GM04504 (cell line): ENCODE measurements around the gene MROH8.
"Not testable (repeated sequence)": the region's sequence is repeated elsewhere in the genome, so short reads cannot be mapped to it uniquely, and the experiment has no call there.

Experiments used
- DNase-seq: peaks from one replicate; pipeline ENCODE4 v3.0.0-alpha.2; 2012; ENCODE audit warnings: low read depth

The MROH8 gene

DNA sequence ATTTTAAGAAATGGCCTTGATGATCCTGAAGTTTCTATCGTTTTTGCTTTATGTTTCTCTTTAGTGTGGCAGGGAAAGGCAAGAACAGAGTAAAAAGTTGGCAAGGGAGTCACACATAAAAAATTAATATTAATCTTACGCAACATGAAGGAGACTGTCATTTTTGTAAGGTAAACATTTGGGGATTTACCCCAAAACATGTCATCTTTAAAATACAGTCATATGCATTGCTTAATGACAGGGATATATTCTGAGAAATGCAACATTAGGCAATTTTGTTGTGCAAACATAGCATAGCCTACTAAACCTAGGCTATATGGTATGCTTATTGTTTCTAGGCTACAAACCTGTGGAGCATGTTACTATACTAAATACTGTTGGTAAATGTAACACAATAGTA is 88.9 kb downstream of the MROH8 start:
- DNase-seq = no peak

GRCh38 chr20:37081717-37082289 is 97.5 kb downstream of the MROH8 start:
- no peak for DNase-seq

GRCh38 chr20:37077009-37077408 is 102.3 kb downstream of the MROH8 start:
- DNase-seq = no peak

DNA sequence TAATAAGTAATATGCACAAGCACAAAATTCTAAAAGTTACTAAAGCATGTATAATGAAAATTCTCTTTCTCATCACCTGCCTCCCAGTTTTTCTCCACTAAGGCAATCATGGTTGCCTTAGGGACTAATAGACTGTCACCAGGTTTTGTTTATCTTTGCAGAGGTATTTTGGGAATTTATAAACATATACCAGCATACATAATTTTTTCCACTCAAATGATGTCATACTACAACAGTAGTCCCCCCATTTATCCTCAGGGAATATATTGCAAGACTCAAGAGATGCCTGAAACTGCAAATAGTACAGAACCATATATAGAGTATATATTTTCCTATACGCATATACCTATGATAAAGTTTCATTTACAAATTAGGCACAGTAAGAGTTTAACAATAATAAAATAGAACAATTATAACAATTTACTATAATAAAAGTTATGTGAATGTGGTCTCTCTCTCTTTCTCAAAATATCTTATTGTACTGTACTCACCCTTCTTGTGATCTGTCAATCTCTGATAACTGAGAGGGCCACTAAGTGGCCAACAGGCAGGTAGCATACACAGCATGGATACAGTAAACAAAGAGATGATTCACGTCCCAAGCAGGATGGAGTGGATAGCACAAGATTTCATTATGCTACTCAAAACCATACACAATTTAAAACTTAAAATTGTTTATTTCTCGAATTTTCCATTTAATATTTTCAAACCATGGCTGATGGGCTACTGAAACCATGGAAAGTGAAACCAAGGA is 103.2 kb downstream of the MROH8 start:
- DNase-seq = no peak

DNA sequence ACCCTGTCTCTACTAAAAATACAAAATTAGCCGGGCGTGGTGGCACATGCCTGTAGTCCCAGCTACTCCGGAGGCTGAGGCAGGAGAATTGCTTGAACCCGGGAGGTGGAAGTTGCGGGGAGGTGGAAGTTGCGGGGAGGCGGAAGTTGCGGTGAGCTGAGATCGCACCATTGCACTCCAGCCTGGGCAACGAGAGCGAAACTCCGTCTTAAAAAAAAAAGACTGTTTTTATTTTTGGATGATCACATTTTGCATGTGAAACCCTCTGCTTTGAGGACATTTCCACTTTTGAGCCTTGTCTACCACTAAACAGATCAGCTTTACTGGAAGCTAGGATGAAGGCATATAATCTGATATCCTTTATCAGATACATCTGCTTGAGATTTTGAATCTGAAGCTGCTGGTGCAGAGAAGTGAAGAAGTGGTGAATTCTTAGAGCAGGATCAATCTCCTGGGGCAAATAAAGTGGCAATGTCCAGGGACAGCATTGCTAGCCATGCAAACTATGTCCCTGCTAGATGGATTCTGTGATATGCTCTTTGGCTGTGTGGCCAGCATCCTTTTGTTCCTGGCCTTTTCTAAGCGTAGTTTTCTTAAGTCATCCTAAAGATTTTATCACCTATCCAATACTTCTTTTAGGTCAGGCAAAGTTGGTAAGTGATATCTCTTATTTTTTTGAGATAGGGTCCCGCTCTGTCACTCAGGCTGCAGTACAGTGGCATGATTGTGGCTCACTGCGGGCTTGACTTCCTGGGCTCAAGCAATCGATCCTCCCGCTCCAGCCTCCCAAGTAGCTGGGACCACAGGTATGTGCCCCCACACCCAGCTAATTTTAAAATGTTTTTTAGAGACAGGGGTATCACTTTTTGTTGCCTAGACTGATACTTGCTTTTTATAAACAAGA is 106.8 kb downstream of the MROH8 start:
- DNase-seq = no peak

- peak; percentile 16 for DNase-seq
Observed at GRCh38 chr20:37071481-37071911, 107.9 kb downstream of the MROH8 start.

- DNase-seq = not testable (repeated sequence)
Observed at GRCh38 chr20:37069563-37069962, 109.8 kb downstream of the MROH8 start.

- DNase-seq = no peak
Observed at GRCh38 chr20:37066168-37066567, 113.2 kb downstream of the MROH8 start.

DNA sequence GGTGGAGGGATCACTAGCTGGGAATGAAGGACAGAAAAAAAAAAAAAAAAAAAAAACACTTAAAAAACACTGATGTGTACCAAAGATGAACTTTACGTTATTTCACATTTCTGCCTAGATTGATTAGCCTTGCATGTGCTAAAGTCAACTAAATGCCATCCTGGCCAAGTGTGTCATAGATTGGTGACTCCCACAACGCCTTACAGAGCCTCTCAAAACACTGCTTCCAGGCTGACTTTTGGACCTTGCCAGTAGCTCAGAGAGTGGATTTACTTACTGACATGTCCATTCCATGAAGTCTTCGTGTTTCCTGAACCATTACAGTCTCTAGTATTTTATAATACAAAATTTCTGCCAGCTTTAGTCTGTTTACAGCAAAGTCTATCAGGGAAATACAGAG is 124.1 kb downstream of the MROH8 start:
- DNase-seq = no peak

DNA sequence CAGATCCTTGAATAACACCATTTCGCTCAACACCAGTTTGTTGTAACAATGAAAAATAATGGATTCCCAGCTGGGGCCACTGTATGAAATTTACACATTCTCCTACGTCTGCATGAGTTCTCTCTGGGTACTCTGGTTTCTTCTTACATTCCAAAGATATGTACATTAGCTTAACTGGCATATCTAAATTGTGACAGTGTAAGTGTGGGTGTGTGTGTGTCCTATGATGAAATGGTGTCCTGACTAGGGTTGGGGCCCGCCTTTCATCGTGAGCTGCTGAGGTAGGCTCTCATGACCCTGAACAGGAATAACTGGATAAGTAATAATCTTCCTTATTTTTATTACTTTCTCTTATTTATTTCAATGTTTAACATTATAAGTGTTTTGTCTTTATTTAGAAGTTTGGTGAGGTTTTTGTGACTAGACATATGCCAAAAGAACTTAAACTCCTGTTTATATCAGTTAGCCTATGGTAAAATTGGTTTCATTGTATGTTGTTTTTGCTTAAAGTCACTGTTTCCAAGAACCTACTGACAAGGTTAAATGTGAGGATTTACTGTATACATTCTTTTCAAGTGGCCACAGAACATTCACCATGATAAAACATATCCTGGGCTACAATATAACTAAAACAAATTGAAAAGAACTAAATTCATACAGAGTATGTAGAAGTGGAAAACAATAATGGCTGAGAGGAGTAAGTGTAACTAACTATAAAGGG is 126.0 kb downstream of the MROH8 start:
- no peak for DNase-seq
